ENCODE measurements around the gene SLC25A38. TPM values are rescaled to one million over a fixed set of nuclear protein-coding genes. Genes with fewer than 3 reads are reported as not detected.

The SLC25A38 gene
- total RNA-seq, 1 experiment from 2014 or later = 26.7 TPM

DNA sequence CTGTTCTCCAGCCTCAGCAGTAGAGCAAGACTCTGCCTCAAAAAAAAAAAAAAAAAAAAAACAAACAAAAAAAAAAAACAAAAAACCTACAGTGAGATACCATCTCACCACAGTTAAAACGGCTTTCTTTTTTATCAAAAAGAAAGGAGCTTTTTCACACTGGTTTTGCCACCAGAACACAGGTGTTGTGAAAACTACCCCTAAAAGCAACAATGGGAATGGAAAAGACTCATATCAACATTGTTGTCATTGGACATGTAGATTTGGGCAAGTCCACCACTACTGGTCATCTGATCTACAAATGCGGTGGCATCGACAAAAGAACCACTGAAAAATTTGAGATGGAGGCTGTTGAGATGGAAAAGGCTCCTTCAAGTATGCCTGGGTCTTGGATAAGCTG is 24.8 kb upstream of the SLC25A38 start (continued):
- TF ChIP-seq, protein P1, sequence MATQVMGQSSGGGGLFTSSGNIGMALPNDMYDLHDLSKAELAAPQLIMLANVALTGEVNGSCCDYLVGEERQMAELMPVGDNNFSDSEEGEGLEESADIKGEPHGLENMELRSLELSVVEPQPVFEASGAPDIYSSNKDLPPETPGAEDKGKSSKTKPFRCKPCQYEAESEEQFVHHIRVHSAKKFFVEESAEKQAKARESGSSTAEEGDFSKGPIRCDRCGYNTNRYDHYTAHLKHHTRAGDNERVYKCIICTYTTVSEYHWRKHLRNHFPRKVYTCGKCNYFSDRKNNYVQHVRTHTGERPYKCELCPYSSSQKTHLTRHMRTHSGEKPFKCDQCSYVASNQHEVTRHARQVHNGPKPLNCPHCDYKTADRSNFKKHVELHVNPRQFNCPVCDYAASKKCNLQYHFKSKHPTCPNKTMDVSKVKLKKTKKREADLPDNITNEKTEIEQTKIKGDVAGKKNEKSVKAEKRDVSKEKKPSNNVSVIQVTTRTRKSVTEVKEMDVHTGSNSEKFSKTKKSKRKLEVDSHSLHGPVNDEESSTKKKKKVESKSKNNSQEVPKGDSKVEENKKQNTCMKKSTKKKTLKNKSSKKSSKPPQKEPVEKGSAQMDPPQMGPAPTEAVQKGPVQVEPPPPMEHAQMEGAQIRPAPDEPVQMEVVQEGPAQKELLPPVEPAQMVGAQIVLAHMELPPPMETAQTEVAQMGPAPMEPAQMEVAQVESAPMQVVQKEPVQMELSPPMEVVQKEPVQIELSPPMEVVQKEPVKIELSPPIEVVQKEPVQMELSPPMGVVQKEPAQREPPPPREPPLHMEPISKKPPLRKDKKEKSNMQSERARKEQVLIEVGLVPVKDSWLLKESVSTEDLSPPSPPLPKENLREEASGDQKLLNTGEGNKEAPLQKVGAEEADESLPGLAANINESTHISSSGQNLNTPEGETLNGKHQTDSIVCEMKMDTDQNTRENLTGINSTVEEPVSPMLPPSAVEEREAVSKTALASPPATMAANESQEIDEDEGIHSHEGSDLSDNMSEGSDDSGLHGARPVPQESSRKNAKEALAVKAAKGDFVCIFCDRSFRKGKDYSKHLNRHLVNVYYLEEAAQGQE (IDR thresholded peaks at IDR 0.05; ENCODE audit: low read depth) = no peak
- TF ChIP-seq YY1 (IDR thresholded peaks at IDR 0.05; ENCODE audit: extremely low read depth, insufficient replicate concordance, low read depth, low read length) (no peak), SIN3A (IDR thresholded peaks at IDR 0.05; ENCODE audit: low read depth) (no peak)

GRCh38 chr3:39361252-39361927 is 21.8 kb upstream of the SLC25A38 start:
- H2AFZ ChIP-seq (ENCODE audit: low read depth, low read length, poor library complexity, severe bottlenecking) = no peak overlapping the region
- no peak overlapping the region for H3K4me3 ChIP-seq (replicated peaks in 1 of 2; ENCODE audit: low read depth in 1 of 2, low read length in 2 of 2)
- H4K20me1 ChIP-seq (ENCODE audit: insufficient read depth) = no peaks in the 10 kb centered on the region
- no peaks in the 10 kb centered on the region for H3K4me1 ChIP-seq (ENCODE audit: control insufficient read depth in 1 of 2, insufficient read depth in 2 of 2, low read length in 2 of 2)
- no peak overlapping the region for H3K9ac ChIP-seq (ENCODE audit: low read length)
- no TSS peak for BruUV-seq (replicated peaks)
- H3K36me3 ChIP-seq (ENCODE audit: control insufficient read depth in 1 of 2, insufficient read depth in 2 of 2, low read length in 2 of 2) = no peaks in the 10 kb centered on the region
- CTCF ChIA-PET = no interaction called here
- H3K27me3 ChIP-seq (ENCODE audit: insufficient read depth, low read length) = peaks cover 37% of the 10 kb centered on the region
- H3K9me3 ChIP-seq (ENCODE audit: control insufficient read depth in 1 of 2, insufficient read depth in 1 of 2, low read depth in 1 of 2, low read length in 2 of 2) = no peaks in the 10 kb centered on the region
- no peaks in the 10 kb centered on the region for H3K79me2 ChIP-seq (ENCODE audit: insufficient read depth, low read length)
- no peak overlapping the region for H3K27ac ChIP-seq (ENCODE audit: low read depth, low read length)
- RAD21 ChIA-PET (ENCODE audit: low non-redundant PET in 1 of 2, low total read pairs in 2 of 2, uncharacterized antibody in 2 of 2, unreplicated experiment in 2 of 2) = no interaction called here
- intact Hi-C loops (cut with micrococcal nuclease) = no loop called here
- POLR2A ChIA-PET = no interaction called here
- no peaks in the 10 kb centered on the region for H3K9me2 ChIP-seq (ENCODE audit: insufficient read depth)
- ATAC-seq = no peak
- no peak for TF ChIP-seq RAD21 (IDR thresholded peaks at IDR 0.05; ENCODE audit: low read depth)
- no peak for DNase-seq (ENCODE audit: low read depth, low spot score)
- no peak overlapping the region for H3K4me2 ChIP-seq (ENCODE audit: low read length)

Data from HCT116 (cell line).